Raji (cell line): ENCODE results near the gene GPR135.

ENCODE experiments used
- POLR2A ChIP-seq: IDR thresholded peaks from 2 replicates; pipeline ENCODE4 v1.6.1; 2011; ENCODE audit warnings: low read depth, low read length, control low read depth; ENCODE audit not compliant: insufficient read depth

The GPR135 gene

DNA sequence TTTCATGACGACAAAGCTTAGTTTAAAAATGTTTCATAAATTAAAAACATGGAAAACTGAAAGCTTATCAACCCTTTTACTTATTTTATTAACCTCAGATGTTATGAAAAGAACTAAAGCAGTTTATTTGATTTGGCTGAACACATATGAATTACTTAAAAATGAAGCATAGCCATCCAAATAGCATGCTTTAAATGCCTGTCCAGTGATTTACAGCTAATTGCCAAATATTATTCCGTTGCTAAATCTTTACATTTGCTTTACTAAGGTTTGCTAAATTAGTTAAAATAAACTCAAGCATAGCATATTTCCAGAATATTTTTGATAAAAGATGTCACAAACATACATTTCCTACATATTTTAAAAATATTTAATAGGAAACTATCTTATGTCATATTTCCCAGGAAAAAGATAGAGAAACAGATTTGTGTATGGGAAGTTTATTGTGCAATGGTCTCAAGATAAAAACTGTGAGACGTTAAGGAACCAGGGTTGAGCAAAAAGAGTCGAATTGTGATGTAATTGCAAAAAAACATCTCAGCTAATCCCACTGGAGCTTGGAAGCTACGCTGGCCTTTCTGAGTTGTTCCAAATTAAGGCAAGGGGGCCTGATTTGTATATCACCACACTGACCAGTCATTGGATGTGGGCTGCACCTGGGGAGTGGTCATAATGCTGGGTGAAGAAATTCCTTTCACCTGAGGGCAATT lies 25.8 kb downstream of the GPR135 start:
- TF ChIP-seq POLR2A, result no peak

DNA sequence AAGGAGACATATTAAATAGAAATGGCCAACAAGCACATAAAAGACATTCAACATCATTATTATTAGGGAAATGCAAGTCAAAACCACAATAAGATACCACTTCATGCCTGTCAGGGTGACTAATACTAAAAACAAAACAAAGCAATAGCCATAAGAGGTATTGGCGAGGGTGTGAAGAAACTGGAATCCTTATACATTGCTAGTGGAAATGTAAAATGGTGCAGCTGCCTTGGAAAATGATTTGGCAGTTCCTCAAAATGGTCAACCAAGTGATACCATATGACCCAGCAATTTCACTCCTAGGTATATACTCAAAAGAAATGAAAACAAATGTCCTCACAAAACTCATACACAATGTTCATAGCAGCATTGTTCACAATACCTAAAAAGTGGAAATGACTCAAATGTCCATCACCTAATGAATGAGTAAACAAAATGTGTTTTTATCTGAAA lies 27.0 kb downstream of the GPR135 start:
- TF ChIP-seq POLR2A, result no peak

DNA sequence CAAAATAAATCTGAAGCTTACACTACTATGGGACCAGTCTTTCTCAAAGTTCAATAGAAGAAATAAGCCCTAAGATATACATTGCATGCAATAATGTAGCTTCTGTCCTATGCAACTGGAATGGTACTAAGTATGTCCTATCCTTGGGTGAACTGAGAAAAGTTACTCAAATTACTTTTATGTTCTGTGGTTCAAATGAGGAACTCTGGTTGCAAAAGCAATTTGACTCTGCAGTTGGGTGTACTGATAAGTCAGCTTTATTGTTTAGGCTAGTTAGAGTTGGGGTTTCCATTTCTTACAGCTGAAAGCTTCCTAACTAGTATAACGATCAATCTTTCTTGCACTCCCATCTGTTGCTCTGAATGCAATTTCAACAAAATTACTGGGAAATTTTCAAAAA lies 29.2 kb downstream of the GPR135 start:
- TF ChIP-seq POLR2A, result no peak

DNA sequence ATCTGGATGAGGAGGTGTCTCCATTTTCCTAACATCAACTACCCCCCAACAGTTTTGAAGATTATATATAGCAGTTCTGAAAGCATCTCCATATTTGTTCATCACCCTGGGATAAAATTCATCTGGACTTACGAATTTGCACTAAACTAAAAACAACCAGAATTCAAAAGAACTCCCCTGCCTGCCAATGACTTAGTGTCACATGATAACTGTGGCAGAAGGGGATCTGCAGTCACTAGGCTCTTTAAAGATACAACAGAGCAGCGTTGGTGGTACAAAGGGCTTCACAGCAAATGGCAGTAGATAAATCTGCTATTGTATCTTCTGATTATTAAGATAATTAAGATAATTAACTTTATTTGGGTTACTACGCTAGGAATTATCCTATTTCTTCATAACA lies 30.1 kb downstream of the GPR135 start:
- no peak for TF ChIP-seq POLR2A

DNA sequence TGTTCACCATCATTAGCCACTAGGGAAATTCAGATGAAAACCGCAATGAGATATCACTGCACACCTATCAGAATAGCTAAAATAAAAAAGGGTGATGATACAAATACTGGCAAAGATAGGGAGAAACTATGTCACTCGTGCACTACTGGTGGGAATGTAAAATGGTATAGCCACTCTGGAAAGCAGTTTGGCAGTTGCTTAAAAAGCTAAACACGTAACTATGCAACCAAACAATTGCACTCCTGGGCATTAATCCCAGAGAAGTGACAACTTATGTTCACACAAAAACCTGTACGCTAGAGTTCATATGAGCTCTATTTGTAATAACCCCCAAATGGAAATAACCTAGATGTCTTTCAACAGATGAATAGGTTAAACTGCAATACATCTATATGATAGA lies 35.4 kb downstream of the GPR135 start:
- no peak for TF ChIP-seq POLR2A

DNA sequence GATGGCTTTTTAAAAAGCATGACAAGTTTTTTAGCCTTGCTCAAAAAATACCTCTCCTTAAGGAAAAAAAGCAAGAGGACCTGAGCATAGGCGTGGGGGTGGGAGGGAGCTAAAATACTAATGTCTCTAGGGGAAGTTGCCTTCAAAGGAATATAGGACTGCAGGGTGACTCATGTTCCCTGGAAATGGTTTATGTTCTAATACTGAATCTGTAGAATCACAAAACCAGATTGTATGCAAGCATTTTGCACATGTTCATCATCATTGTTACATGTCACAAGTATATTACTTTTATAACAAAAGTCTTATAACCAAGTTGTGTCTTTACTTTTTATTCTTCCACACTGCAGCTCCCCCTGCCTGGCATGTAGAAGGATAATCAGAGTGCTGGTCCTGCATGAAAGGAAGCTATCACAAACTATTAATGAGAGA lies 36.6 kb downstream of the GPR135 start:
- no peak for TF ChIP-seq POLR2A

DNA sequence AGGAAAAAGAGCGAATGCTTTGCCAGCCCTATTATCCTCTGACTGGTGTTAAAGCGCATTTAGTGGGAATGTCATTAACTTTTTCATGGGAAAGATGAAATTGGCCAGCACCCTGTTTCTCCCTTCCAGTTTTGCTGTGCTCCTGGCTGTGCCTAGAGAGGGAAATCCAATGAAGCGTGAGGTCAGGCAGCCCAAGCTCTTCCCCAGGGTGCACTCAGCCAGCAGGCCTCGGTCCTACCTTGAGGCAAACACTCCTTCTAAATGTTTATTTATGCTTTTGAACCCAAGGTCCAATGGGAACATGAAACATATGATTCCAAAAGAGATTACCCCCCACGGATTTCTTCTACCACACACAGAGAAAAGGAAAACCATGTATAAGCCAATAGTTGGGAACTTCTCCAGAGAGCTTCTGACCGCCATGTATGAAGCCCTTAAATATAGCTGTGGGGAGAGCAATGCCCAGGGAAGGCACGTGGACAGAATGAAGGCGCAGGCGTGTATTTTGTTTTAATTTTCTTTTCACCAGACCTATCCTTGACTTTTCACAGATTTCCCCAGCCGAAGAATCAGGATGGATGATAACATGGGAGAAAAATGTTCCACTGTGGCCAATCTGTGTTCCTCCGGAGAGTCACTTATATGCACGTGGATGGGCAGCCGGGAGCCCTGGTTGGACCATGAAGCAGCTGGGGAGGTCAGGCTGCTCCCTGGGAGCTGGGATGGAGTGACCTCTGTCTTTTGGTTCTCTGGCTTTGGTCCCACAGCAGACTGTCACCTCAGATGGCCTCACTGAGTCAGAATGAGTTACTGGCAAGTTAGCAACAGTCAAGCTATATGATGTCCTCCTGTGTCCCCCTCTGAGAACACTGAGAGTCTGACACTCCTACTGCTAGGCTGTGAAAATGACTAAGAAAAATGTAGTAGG lies 37.3 kb downstream of the GPR135 start:
- no peak for TF ChIP-seq POLR2A

DNA sequence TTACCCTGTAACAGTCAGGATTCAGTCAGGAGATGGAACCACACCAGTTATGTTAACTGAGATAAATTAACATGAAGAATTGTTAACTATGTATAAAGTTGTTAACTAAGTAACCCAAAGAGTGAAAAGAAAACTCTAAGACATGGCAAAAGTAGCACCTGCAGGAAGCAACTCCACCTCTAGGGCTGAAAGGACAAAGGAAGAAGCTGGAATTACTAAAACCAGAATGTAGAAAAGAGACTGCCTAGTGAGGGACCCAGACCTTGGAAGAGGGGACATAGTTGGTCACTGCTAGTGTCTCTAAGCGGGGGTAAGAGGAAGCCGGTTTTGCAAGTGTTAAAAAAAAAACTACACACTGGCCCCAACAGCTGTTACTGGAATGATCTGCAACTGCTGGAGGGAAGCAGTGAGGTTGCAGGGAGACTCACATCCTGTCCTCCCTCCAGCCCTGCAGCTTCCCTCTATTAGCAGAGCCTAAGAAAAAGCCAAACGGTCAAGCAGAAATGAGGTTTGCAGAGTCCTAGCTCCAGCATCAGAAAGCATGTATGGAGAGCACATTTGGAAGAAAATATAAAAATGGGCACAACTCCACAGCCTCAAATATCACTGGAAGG lies 39.8 kb downstream of the GPR135 start:
- no peak for TF ChIP-seq POLR2A

DNA sequence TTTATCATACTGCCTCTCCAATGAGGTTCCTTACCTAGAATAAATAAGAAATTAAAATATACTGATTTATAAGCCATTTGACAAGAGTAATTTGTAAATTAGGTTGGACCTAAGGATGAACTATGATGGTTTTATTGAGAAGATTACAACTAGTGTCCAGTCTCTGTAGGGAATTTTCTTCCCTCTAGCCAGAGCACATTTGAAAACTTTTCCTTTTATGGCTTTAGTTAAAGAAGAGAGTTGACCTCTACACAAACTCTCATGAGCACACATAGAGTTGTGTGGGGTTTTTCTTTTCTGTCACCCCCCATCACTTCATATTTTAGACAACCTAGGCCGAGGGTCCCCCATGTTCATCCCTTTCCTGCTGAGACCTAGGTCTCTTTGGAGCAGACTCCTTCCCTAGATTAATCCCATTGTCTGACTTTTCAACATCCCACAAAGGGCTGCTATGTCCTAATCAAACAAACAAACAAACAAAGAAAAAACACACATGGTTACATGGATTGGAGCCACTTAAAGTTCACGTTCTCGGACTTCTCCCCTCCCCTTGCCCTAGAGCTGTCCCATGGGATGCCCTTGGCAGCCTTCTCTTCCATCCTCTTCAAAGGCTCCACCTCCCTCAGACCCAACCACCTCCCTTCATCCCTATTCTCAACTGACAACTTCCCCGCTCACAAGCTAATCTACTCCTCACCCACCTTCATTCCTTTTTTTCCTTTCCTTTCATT lies 40.7 kb downstream of the GPR135 start:
- no peak for TF ChIP-seq POLR2A

DNA sequence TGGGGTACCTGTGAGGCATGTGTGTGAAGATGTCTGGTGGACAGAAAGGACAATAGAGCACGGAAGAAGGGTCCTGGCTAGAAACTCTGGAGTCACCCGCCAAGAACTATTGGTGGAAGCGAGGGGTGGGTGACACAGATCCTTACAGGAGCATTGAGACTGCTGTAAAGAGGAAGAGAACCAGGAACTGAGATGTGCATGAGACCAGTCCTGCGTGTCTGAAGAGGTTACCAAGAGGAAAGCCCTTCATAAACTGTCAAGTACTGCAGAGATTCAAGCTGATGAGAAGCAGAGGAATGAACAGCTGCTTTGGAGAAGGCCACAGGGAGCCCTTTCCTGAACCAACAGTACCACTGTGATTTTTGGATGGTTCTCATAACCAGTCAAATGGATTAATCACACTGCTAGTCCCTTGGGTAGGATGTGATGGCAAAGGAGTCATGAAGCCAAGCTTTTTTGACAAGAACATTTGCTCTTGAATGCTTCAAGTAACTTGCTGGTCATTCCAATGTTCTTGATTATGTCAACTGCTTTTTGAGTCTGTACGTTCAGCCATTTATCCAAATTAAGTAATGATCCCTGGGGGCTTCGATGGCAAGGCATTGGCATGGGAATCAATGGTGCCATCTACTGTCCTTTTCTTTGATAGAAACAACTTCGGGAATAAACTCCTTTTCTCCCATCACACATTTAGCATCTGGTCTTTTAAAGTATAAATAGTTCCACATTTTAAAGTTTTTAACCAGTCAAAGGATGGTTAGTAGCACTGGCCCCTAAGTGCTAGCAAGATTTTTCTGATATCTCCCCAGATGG lies 42.9 kb downstream of the GPR135 start:
- no peak for TF ChIP-seq POLR2A

DNA sequence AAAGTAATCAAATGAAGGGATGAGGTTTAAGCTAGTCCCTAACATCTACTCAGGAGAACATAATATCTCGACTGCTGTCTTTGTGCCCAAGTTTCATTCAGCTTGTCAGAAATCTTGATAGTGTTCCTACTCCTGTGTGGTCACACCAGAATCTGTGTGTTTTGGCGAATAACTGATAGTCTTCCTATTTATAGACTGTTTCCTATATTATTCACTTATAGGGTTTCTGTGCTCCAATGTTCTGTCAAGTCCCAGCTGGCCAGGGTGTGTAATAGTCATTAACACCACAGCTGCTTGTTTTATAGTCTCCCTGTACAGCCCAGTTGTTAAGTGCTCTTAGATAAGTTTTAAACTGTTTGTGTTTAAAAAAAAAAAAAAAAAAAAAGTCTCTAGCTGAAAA lies 45.9 kb downstream of the GPR135 start:
- no peak for TF ChIP-seq POLR2A

DNA sequence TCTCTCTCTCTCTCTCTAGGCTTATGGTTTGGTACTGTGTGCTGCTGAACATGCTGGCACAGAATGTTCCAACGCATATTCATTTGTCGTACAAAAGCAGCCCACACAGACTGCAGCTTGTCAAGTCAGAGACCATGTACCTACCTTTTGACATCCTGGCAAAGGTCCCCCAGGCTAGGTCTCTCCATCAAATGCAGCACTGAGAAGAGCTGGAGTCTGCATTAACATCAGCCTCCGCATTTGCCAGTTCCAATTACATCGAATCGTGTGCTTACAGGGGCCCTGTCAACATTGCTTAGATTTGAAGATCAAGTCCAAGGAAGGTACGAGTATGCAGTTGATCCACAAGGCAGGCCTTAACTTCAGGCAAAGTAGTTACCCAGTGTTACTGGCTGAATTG lies 47.9 kb downstream of the GPR135 start:
- no peak for TF ChIP-seq POLR2A

DNA sequence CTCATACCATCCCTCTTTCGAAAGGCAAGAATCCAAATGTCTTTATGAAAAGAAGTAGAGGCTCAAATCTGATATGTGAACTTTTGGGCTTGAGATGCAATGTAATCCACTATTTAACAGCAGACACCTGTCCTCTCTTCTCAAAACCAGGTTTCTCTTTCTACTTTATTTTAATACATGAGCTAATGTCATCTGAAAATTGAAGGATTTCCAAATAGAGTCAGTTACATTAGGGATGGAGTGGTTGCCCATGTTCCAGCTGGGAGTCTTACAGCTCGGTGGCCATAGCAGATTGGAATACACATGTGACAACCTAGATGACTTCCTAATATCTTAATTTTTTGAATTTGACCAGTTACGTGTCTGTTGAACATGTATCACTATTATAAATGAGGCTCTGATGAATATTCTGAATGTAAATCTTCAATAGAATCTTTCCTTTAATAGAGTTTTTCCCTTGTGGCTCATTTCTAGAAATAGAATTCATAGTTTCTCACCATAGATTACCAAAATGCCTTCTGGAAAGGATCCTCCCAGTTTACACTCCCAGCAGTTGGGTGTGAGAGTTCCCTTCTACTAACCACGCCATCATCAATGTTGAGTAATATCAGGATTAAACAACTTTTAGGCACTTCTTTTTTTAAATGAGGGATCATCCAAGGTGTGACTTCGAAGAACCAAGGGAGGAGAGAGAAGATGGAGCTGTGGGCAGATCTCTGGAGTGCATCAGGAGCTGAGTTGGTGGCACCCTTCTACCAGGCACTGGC lies 49.2 kb downstream of the GPR135 start:
- no peak for TF ChIP-seq POLR2A
